NCI-H1436 treated with DMSO at 0.1 percent for 48 hours (cell line): ENCODE data around the gene SLCO2A1.

ENCODE experiments used
- DNase-seq: peaks from one replicate; lab custom pipeline; 2025; lab: John Stamatoyannopoulos, UW

The SLCO2A1 gene

DNA sequence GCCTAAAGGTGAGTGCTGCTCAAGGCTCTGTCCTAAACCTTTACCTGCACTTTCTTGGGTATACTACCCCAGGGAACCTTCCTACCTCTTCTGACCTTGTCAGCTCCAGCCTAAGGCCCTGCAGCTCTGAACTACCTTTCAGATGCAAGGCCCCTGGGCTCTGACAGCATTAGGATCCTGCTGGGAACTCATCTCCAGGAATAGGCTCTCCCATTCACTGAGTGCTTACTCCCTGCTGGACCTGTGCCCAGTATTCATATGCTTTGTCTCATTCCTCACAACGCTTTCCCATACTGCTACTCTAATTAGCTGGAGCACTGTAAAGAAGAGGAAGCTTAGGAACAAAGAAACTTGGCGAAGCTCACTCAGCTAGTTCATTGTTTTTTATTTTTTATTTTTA, 80.3 kb downstream of the SLCO2A1 start:
- no peak for DNase-seq

DNA sequence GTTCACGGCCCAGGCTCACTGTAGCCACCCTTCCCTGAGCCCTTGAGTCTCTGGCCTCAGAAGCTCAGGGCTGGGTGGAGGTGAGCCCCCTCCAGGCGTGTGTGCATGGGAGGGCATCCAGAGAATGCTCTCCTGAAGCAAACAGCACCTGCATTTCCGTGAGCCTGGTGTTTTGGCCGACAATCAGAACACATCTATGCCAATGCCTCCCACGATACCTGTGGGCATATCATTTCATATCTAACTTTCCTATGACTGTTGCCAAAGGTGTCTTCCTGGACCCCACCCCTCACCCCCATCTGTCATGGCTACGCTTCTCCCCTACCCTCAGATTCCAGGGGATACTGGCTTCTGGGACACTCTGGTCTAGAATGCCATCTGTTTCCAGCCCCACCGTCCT, 80.7 kb downstream of the SLCO2A1 start:
- DNase-seq: no peak

- no peak for DNase-seq
Measured at GRCh38 chr3:133948131-133948810, 81.5 kb downstream of the SLCO2A1 start.

- DNase-seq: no peak
Measured at GRCh38 chr3:133945381-133946095, 84.2 kb downstream of the SLCO2A1 start.

DNA sequence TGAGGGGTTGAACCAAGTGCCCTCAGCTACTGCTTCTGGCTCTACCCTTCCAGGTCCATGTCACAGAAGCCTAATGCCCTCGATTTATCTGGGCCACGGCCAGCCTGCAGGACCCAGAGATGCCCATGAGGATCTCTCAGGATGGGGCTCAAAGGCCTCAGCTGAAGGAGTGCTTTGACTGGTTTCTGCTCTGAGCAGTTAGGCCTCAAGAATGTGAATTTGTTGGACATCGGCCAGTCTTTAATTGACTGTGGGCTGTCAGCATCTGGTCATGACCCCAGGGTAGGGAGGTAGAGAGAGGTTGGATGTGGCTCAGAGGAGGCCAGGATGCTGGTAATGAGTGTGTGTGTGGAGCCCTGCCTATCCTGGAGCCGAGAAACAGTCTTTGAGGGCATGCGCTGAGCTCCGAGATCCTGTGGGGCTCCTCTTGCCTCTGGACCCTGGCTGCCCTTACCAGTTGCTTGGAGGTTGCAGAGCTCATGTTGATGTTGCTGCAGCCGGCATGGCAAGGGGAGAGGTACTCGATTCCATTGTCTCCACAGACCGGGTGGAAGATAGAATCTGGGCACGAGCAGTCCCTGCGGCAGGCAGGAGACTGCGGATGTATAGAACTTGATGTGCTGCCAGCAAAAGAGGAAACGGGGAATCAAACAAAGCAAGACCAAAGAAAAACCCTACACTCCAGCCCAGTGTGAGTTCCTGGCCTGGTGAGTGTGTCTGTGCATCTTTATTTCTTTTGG, 84.9 kb downstream of the SLCO2A1 start:
- DNase-seq: no peak

DNA sequence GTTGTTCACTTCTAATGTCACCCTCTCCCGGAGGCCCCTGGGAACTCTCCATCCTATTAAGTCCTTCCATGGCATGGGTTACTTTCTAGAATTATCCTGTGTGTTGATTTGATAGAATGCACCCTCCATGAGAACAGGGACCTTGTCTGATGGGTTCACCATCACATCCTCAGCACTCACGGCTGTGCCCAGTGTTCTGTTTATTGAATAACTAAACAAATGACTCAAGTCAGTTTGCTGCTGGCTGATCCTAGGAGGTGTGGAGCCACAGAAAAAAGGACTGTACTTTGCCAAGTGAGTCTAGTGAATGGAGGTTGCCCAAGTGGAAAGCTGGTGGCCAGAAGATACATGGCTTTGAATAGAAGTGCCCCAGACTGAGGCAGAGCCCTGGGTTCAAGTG, 85.5 kb downstream of the SLCO2A1 start:
- no peak for DNase-seq

DNA sequence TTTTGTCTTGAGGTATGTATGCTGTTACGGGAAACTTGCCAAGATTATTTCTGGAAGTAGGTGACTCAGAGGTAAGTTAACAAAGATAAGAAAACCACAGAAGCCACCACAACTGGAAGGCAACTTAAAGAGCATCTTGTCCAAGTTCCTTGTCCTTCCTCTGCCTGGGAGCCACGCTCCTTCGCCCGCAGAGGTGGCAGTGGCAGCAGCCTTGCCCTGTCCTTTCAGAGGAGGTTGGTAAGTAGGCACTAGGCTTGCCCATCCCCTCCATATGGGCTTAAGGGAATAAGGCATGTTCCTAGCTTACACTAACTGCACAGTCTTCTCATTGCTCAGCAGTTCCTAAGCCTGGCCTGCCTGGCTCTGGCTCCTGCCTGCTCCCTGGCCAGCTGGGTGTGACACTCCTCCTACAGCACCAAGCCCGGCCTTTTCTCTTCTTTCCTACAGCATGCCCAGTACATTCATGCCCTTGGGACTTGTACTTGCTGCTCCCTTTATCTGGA, 86.0 kb downstream of the SLCO2A1 start:
- DNase-seq: no peak

GRCh38 chr3:133943031-133943535, 86.6 kb downstream of the SLCO2A1 start:
- no peak for DNase-seq

DNA sequence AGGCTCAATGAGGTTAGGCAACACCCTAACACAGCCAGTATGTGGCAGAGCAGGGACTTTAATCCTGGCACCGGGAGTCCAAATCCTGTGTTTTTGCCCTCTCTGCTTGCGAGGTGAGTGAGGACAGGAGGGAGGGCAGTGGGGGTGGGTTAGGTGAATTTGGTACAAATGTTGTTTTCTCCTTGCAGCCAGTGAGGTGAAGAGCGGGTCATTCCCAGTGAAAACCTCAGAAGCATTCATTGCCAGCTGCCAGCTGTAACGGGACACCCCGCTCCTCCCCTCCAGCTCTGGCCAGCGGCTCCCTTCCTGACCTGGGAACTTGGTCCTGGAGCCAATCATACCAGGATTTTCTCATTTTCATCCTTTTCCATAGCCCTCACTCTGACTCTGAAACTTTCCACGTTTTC, 88.3 kb downstream of the SLCO2A1 start:
- DNase-seq: no peak

DNA sequence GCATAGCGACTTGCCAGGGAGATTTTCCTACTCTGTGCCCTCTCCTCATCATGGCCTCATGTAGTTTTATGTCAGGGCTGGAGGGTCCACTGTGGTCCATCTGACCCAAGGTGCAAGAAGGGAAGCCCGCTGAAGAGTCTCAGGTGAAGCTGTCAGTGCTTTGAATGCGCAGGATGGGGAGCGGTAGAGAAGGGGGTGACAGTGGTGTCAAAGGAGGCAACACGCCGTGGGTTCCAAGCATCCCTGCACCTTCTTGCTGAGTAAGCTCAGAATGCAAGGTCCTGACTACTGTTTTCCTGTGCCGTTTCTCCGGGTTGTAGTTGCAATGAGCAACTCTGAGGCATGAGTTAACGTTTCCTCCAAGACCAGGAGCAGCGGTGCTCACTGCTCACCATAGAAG, 89.2 kb downstream of the SLCO2A1 start:
- DNase-seq: no peak

DNA sequence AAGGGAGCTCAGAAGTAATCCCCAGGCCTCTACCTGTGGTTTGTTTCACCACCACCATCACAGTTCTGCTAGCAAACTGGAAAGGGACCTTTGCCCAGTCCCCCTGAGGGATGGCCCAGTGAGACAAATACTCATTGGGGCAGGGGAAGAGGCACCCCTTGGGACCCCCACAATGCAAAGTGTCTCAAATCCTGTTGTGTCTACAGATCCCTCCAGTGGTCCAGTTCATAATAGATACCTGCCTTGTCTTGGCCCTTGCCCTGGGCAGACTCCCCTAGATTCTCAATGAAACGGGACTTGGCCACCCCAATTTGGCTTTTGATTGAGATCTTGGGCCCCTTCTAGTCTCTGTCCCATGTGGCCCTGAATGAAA, 90.3 kb downstream of the SLCO2A1 start:
- DNase-seq: no peak

DNA sequence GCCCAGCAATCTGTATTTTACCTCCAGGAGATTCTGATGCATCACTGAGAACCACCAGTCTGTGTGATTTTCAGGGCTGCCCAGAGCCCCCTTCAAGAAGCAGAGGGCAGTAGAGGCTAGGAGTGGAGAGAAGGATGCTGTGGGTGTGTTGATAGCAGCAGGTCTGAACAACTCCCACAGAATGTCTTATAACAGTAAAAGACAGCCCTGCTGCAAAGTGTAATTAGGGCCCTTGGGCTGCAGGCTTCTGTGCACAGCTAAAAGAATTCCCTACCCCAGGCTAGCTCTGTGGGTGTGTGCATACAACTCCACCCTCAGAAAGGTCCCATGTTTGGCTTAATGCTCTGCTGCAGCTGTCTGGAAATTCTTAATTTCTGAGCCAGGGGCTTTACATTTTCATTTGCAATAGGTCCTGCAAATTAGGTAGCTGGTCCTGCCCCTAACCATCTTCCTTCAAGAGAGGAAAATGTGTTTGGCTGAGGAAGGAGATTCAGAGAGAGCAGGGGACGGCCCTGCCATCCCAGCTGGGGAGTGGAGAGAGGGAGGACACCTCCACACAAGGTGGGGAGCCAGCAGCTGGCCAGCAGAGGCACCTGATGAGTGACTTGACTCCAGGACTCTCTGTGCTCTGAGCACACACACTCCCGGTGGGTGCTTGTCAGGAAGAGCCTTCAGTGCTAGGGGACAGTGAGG, 90.8 kb downstream of the SLCO2A1 start:
- DNase-seq: no peak

DNA sequence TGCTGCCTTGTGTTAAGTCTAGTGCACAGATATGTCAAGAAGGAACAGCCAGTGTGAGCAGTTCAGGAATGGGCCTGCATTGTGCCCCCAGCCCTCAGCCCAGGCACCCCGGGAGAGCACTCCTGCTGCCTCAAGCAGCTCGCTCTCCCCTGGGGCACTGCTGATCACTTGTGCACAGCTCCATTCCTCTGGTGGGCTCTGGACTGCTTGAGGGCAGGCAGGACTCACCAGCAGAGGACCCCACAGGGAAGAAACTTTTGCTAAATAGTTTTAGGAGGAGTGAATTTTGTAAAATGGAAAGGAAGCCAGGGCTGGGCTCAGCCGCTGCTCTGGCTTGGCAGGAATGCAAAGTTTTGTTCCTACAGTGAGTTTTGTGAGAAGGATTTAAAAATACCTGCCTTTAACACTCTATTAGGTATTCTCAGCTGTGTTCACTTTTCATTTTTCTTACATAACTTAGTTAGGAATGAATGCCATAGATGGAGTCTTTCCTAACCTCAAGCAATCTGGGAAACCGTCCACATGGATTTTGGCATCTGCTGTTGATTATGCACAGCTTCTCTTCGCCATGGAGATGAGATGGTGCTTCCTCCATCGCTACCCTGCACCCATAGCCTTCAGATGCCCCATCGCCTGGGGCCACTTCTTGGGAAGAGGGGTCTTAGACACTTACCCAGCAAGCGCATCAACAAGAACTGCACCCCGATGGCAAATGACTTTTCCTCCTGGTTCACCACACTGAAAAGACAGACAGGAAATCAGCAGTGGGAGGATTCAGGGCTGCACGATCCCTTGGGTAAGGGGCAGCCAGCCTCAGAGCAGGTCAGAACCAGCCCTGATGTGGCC, 91.7 kb downstream of the SLCO2A1 start:
- no peak for DNase-seq

- no peak for DNase-seq
Measured at GRCh38 chr3:133937061-133937686, 92.6 kb downstream of the SLCO2A1 start.

DNA sequence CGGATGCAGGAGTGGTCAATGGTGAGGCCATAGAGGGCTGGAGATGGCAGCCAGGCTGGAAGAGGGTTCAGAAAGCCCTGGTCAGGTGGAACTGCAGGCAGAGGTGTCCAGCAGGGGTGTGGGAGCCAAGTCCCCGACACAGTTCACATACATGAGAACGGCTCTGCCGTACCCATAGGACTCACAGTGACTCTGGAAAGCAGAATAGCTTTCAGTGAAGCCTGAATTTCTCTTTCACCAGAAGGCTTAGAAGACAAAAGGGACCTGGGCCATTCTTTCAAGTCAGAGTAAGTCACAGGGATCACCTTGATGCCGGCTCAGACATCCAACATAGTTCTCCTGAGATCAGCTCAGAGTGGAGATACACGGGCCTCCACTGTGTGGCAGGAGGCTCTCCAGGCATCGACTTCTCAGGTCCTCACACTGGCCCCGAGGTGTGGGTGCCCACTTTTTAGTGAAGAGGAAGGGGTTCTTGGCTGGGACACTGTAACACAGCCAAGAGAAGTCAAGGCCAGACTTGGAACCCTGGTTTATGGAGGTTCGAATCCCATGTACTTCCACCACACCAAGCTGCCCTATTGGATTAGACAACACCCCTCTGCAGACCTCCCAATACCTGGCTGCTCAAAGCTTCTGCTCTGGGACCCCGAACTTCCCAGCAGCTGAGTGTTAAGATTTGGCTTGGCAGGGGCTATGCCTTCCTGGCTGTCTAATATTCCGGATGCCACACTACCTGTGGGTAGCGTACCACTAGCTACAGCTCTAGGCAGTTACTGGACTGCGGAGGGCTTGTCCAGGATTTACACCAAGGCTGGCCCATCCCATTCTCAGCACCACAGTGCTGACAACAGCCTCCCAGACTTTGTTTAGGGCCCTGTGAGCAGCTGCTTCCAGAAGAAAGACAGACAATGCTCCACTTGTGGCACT, 93.6 kb downstream of the SLCO2A1 start:
- DNase-seq: no peak

GRCh38 chr3:133934996-133935842, 94.5 kb downstream of the SLCO2A1 start:
- no peak for DNase-seq

GRCh38 chr3:133934073-133934970, 95.4 kb downstream of the SLCO2A1 start:
- no peak for DNase-seq
